ENCODE results near the gene PACRG. TPM values are rescaled to one million over a fixed set of nuclear protein-coding genes. Genes with fewer than 3 reads are reported as not detected.

Gene PACRG
- polyA plus RNA-seq, 1 donor (not counting 4 experiments of a cell fraction or from before 2014, with no cell fraction given): 0.31 TPM

- H3K27me3 ChIP-seq (ENCODE audit: control insufficient read depth, extremely low read depth, insufficient read depth, low read length): no peaks in the 10 kb centered on the region
- H2AFZ ChIP-seq (ENCODE audit: control insufficient read depth, low read length): no peak overlapping the region
- FAIRE-seq (no peak), DNase-seq (ENCODE audit: low read depth, low spot score) (no peak)
- H3K9me3 ChIP-seq (ENCODE audit: control insufficient read depth, low read depth, low read length): no peaks in the 10 kb centered on the region
- no peak for TF ChIP-seq EZH2 (IDR thresholded peaks at IDR 0.05; ENCODE audit: low read length)
- TF ChIP-seq, protein P1, sequence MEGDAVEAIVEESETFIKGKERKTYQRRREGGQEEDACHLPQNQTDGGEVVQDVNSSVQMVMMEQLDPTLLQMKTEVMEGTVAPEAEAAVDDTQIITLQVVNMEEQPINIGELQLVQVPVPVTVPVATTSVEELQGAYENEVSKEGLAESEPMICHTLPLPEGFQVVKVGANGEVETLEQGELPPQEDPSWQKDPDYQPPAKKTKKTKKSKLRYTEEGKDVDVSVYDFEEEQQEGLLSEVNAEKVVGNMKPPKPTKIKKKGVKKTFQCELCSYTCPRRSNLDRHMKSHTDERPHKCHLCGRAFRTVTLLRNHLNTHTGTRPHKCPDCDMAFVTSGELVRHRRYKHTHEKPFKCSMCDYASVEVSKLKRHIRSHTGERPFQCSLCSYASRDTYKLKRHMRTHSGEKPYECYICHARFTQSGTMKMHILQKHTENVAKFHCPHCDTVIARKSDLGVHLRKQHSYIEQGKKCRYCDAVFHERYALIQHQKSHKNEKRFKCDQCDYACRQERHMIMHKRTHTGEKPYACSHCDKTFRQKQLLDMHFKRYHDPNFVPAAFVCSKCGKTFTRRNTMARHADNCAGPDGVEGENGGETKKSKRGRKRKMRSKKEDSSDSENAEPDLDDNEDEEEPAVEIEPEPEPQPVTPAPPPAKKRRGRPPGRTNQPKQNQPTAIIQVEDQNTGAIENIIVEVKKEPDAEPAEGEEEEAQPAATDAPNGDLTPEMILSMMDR (optimal IDR thresholded peaks at IDR 0.05 in 1 of 3, IDR thresholded peaks at IDR 0.05 in 1 of 3, conservative IDR thresholded peaks at IDR 0.05 in 1 of 3; ENCODE audit: extremely low read depth in 1 of 3, insufficient read depth in 2 of 3, low read length in 3 of 3): no peak
- H3K4me2 ChIP-seq (ENCODE audit: control insufficient read depth, extremely low read depth, insufficient read depth, low read depth, low read length): no peak overlapping the region
- no peak overlapping the region for H3K9ac ChIP-seq (ENCODE audit: control insufficient read depth, extremely low read depth, insufficient read depth, low read length)
- no peaks in the 10 kb centered on the region for H3K4me1 ChIP-seq (ENCODE audit: control insufficient read depth, extremely low read depth, insufficient read depth, low read length)
- no peak overlapping the region for H3K27ac ChIP-seq (ENCODE audit: control insufficient read depth, insufficient read depth, low read length)
- no peaks in the 10 kb centered on the region for H4K20me1 ChIP-seq (ENCODE audit: control insufficient read depth, extremely low read depth, insufficient read depth, low read length)
- no peak overlapping the region for H3K4me3 ChIP-seq (ENCODE audit: control insufficient read depth in 2 of 3, extremely low read depth in 1 of 3, insufficient read depth in 2 of 3, low read depth in 1 of 3, low read length in 3 of 3)
- no peaks in the 10 kb centered on the region for H3K9me1 ChIP-seq (ENCODE audit: control insufficient read depth, extremely low read depth, insufficient read depth, low read length)
- no peaks in the 10 kb centered on the region for H3K79me2 ChIP-seq (ENCODE audit: control insufficient read depth, insufficient read depth, low read length)
- no peaks in the 10 kb centered on the region for H3K36me3 ChIP-seq (ENCODE audit: control insufficient read depth in 2 of 2, extremely low read depth in 1 of 2, insufficient read depth in 2 of 2, low read length in 2 of 2)
- dilution Hi-C loops (cut with MboI; ENCODE audit: extremely low pct_ligation_motif_present, low sequenced_read_pairs): no loop called here
Observed at GRCh38 chr6:163176097-163176496, 448.3 kb downstream of the PACRG start.

DNA sequence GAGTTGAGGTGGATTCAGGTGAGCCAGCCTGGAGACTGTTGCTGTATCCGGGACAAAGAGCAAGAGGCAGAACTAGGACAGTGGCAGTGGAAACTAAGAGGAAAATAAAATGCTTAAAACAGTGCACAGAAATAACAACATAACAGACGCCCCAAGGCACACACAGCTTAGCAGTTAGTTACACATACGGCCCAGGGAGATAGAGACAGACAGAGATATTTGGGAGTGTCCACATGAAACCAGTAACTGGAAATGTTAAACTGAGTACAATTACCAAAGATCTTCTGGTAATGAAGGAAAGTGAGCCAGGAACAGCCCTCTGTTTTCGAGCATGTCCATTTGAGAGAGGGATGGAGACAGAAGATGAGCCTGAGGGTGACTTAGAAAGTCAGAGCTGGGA is 449.2 kb downstream of the PACRG start:
- Histone ChIP-seq H3K36me3 (ENCODE audit: control insufficient read depth in 2 of 2, extremely low read depth in 1 of 2, insufficient read depth in 2 of 2, low read length in 2 of 2) (no peaks in the 10 kb centered on the region), H2AFZ (ENCODE audit: control insufficient read depth, low read length) (no peak overlapping the region), H3K9me1 (ENCODE audit: control insufficient read depth, extremely low read depth, insufficient read depth, low read length) (no peaks in the 10 kb centered on the region), H3K4me3 (ENCODE audit: control insufficient read depth in 2 of 3, extremely low read depth in 1 of 3, insufficient read depth in 2 of 3, low read depth in 1 of 3, low read length in 3 of 3) (no peak overlapping the region), H3K27me3 (ENCODE audit: control insufficient read depth, extremely low read depth, insufficient read depth, low read length) (no peaks in the 10 kb centered on the region), H3K9me3 (ENCODE audit: control insufficient read depth, low read depth, low read length) (no peaks in the 10 kb centered on the region), H3K4me2 (ENCODE audit: control insufficient read depth, extremely low read depth, insufficient read depth, low read depth, low read length) (no peak overlapping the region), H3K4me1 (ENCODE audit: control insufficient read depth, extremely low read depth, insufficient read depth, low read length) (no peaks in the 10 kb centered on the region), H3K79me2 (ENCODE audit: control insufficient read depth, insufficient read depth, low read length) (no peaks in the 10 kb centered on the region), H4K20me1 (ENCODE audit: control insufficient read depth, extremely low read depth, insufficient read depth, low read length) (no peaks in the 10 kb centered on the region), H3K9ac (ENCODE audit: control insufficient read depth, extremely low read depth, insufficient read depth, low read length) (no peak overlapping the region), H3K27ac (ENCODE audit: control insufficient read depth, insufficient read depth, low read length) (no peak overlapping the region)
- dilution Hi-C loops (cut with MboI; ENCODE audit: extremely low pct_ligation_motif_present, low sequenced_read_pairs): no loop called here
- FAIRE-seq: no peak
- no peak for DNase-seq (ENCODE audit: low read depth, low spot score)
- TF ChIP-seq, protein P1 (optimal IDR thresholded peaks at IDR 0.05 in 1 of 3, IDR thresholded peaks at IDR 0.05 in 1 of 3, conservative IDR thresholded peaks at IDR 0.05 in 1 of 3; ENCODE audit: extremely low read depth in 1 of 3, insufficient read depth in 2 of 3, low read length in 3 of 3): no peak
- no peak for TF ChIP-seq EZH2 (IDR thresholded peaks at IDR 0.05; ENCODE audit: low read length)
